Mesenchymal stem cell (in vitro differentiated cells and primary cell): ENCODE results near the gene NCAPH2.

Source experiments
- DNase-seq: peaks from one replicate; pipeline ENCODE4 v3.0.0-alpha.2; 2013
- H2AFZ ChIP-seq: one replicate; pipeline ENCODE4 v1.6.1; 2013; ENCODE audit warnings: low read depth, mild to moderate bottlenecking, control low read depth, inconsistent platforms, low read length, moderate library complexity
- H2AK5ac ChIP-seq: 2 replicates; pipeline ENCODE4 v1.6.1; 2013; ENCODE audit warnings: low read length, moderate library complexity, mild to moderate bottlenecking, inconsistent platforms; ENCODE audit not compliant: severe bottlenecking
- H2BK120ac ChIP-seq: one replicate; pipeline ENCODE4 v1.6.1; 2013; ENCODE audit warnings: low read depth, mild to moderate bottlenecking, inconsistent platforms, low read length, moderate library complexity
- H2BK12ac ChIP-seq, 2 experiments: one replicate each; pipeline ENCODE4 v1.6.1; 2013; ENCODE audit warnings: inconsistent platforms in 2 of 2, low read length in 2 of 2, mild to moderate bottlenecking in 2 of 2, moderate library complexity in 2 of 2, control low read depth in 1 of 2
- H2BK15ac ChIP-seq: one replicate; pipeline ENCODE4 v1.6.1; 2013; ENCODE audit warnings: mild to moderate bottlenecking, low read depth, inconsistent platforms; ENCODE audit not compliant: poor library complexity, severe bottlenecking
- H2BK5ac ChIP-seq: 2 replicates; pipeline ENCODE4 v1.6.1; 2013; ENCODE audit warnings: low read depth, mild to moderate bottlenecking, low read length, control low read depth, inconsistent platforms; ENCODE audit not compliant: poor library complexity, severe bottlenecking
- H3K14ac ChIP-seq, 2 experiments: one replicate each; pipeline ENCODE4 v1.6.1; 2013; ENCODE audit warnings: inconsistent platforms in 2 of 2, low read length in 2 of 2, control low read depth in 1 of 2, mild to moderate bottlenecking in 1 of 2, moderate library complexity in 1 of 2
- H3K18ac ChIP-seq, 2 experiments: one replicate each; pipeline ENCODE4 v1.6.1; 2013; ENCODE audit warnings: inconsistent platforms in 2 of 2, low read length in 2 of 2, control low read depth in 1 of 2, low read depth in 1 of 2, mild to moderate bottlenecking in 1 of 2
- H3K23ac ChIP-seq, 2 experiments: one replicate each; pipeline ENCODE4 v1.6.1; 2013; ENCODE audit warnings: inconsistent platforms in 2 of 2, low read length in 2 of 2, mild to moderate bottlenecking in 2 of 2, moderate library complexity in 2 of 2, control low read depth in 1 of 2
- H3K27ac ChIP-seq: 2 replicates; pipeline ENCODE4 v1.5.1; 2013; ENCODE audit warnings: mild to moderate bottlenecking, moderate library complexity, low read length, control low read depth, inconsistent platforms; ENCODE audit not compliant: poor library complexity, severe bottlenecking
- H3K27me3 ChIP-seq, 2 experiments: 2 replicates each; pipeline versions ENCODE4 v1.6.1 to v1.7.0; 2013; ENCODE audit warnings: low read length in 2 of 2, mild to moderate bottlenecking in 2 of 2, moderate library complexity in 2 of 2, control low read depth in 1 of 2, inconsistent platforms in 1 of 2; ENCODE audit not compliant: control insufficient read depth in 1 of 2, insufficient read depth in 1 of 2
- H3K36me3 ChIP-seq, 2 experiments: 2 replicates each; pipeline versions ENCODE4 v1.6.1 to v1.7.0; 2013; ENCODE audit warnings: low read length in 2 of 2, control low read depth in 1 of 2, inconsistent platforms in 1 of 2, low read depth in 1 of 2, mild to moderate bottlenecking in 1 of 2; ENCODE audit not compliant: insufficient read depth in 2 of 2, control insufficient read depth in 1 of 2
- H3K4ac ChIP-seq, 2 experiments: one replicate each; pipeline ENCODE4 v1.6.1; 2013; ENCODE audit warnings: inconsistent platforms in 2 of 2, low read length in 2 of 2, mild to moderate bottlenecking in 2 of 2, moderate library complexity in 2 of 2, control low read depth in 1 of 2, low read depth in 1 of 2
- H3K4me1 ChIP-seq: 2 replicates; pipeline ENCODE4 v1.6.1; 2013; ENCODE audit warnings: low read depth, low read length, control low read depth; ENCODE audit not compliant: control insufficient read depth, insufficient read depth
- H3K4me2 ChIP-seq: 2 replicates; pipeline ENCODE4 v1.6.1; 2013; ENCODE audit warnings: low read length, mild to moderate bottlenecking, inconsistent platforms; ENCODE audit not compliant: poor library complexity, severe bottlenecking
- H3K4me3 ChIP-seq, 2 experiments: 2 replicates each; pipeline versions ENCODE4 v1.5.1 to v1.7.0; 2013; ENCODE audit warnings: low read length in 2 of 2, mild to moderate bottlenecking in 2 of 2, control low read depth in 1 of 2, low read depth in 1 of 2; ENCODE audit not compliant: insufficient read depth in 1 of 2
- H3K79me1 ChIP-seq: replicated peaks from 2 replicates; pipeline ENCODE4 v1.6.1; 2013; ENCODE audit warnings: mild to moderate bottlenecking, control low read depth, low read length, inconsistent platforms; ENCODE audit not compliant: poor library complexity, severe bottlenecking
- H3K9ac ChIP-seq: 2 replicates; pipeline ENCODE4 v1.7.0; 2013; ENCODE audit warnings: mild to moderate bottlenecking, low read length, moderate library complexity
- H3K9me3 ChIP-seq: 2 replicates; pipeline ENCODE4 v1.7.0; 2013; ENCODE audit warnings: mild to moderate bottlenecking, low read length; ENCODE audit not compliant: control insufficient read depth
- H4K8ac ChIP-seq: one replicate; pipeline ENCODE4 v1.6.1; 2013; ENCODE audit warnings: inconsistent platforms, mild to moderate bottlenecking, low read length, moderate library complexity
- H4K91ac ChIP-seq: one replicate; pipeline ENCODE4 v1.6.1; 2013; ENCODE audit warnings: mild to moderate bottlenecking, low read length, inconsistent platforms
- WGBS: methylation state at CpG from one replicate; pipeline ENCODE4 v1.1.7; 2013; ENCODE audit warnings: mixed read lengths; 5-methylcytosine and 5-hydroxymethylcytosine counted together

NCAPH2 gene

GRCh38 chr22:50465066-50465930 is 42.7 kb upstream of the NCAPH2 start:
- no peak for DNase-seq
- Histone ChIP-seq H3K14ac (no peak overlapping the region), H3K4me3 (no peak overlapping the region), H2BK12ac (no peak overlapping the region), H4K91ac (no peak overlapping the region), H3K36me3 (peaks cover 67 to 79% of the 10 kb centered on the region in 2 experiments), H4K8ac (no peak overlapping the region), H2BK15ac (no peak overlapping the region), H2BK5ac (no peak overlapping the region), H3K23ac (no peak overlapping the region), H3K4me2 (no peak overlapping the region), H3K4ac (no peak overlapping the region), H3K79me1 (peaks cover 49% of the 10 kb centered on the region), H3K4me1 (peaks cover 24% of the 10 kb centered on the region), H3K27me3 (no peaks in the 10 kb centered on the region), H3K9ac (no peak overlapping the region), H3K18ac (no peak overlapping the region), H2AFZ (no peak overlapping the region), H2BK120ac (no peak overlapping the region), H3K27ac (no peak overlapping the region), H3K9me3 (no peaks in the 10 kb centered on the region), H2AK5ac (no peak overlapping the region)
- 97% methylated on average over 30 of the region's 30 CpGs for WGBS

GRCh38 chr22:50467341-50467740 is 40.7 kb upstream of the NCAPH2 start:
- Histone ChIP-seq H2BK15ac (no peak overlapping the region), H4K8ac (no peak overlapping the region), H2AFZ (no peak overlapping the region), H4K91ac (no peak overlapping the region), H3K9ac (no peak overlapping the region), H3K23ac (no peak overlapping the region), H2BK120ac (no peak overlapping the region), H3K9me3 (no peaks in the 10 kb centered on the region), H3K36me3 (peaks cover 48 to 74% of the 10 kb centered on the region in 2 experiments), H2AK5ac (no peak overlapping the region), H3K14ac (no peak overlapping the region), H3K4me1 (peaks cover 44% of the 10 kb centered on the region), H3K27ac (no peak overlapping the region), H2BK12ac (no peak overlapping the region), H3K27me3 (no peaks in the 10 kb centered on the region), H2BK5ac (no peak overlapping the region), H3K4me2 (no peak overlapping the region), H3K4me3 (no peak overlapping the region), H3K79me1 (peaks cover 38% of the 10 kb centered on the region), H3K18ac (no peak overlapping the region), H3K4ac (no peak overlapping the region)
- no peak for DNase-seq
- 96% methylated on average over 22 of the region's 24 CpGs for WGBS

GRCh38 chr22:50467773-50468440 is 40.1 kb upstream of the NCAPH2 start:
- Histone ChIP-seq H2AFZ (no peak overlapping the region), H3K4ac (no peak overlapping the region), H2BK5ac (no peak overlapping the region), H3K14ac (no peak overlapping the region), H4K8ac (no peak overlapping the region), H3K27me3 (no peaks in the 10 kb centered on the region), H4K91ac (no peak overlapping the region), H3K27ac (no peak overlapping the region), H3K4me2 (no peak overlapping the region), H2AK5ac (no peak overlapping the region), H3K4me1 (peaks cover 50% of the 10 kb centered on the region), H2BK12ac (no peak overlapping the region), H3K79me1 (peaks cover 38% of the 10 kb centered on the region), H3K36me3 (peaks cover 45 to 74% of the 10 kb centered on the region in 2 experiments), H3K18ac (no peak overlapping the region), H3K4me3 (no peak overlapping the region), H2BK15ac (no peak overlapping the region), H3K9ac (no peak overlapping the region), H3K9me3 (no peaks in the 10 kb centered on the region), H2BK120ac (no peak overlapping the region), H3K23ac (no peak overlapping the region)
- DNase-seq = no peak
- WGBS = 97% methylated on average over 22 of the region's 22 CpGs

- Histone ChIP-seq H2BK15ac (no peak overlapping the region), H3K14ac (no peak overlapping the region), H2BK120ac (no peak overlapping the region), H3K36me3 (peaks cover 37 to 71% of the 10 kb centered on the region in 2 experiments), H3K18ac (no peak overlapping the region), H3K27ac (no peak overlapping the region), H3K4me2 (no peak overlapping the region), H3K9me3 (no peaks in the 10 kb centered on the region), H3K23ac (no peak overlapping the region), H2AK5ac (no peak overlapping the region), H3K4ac (no peak overlapping the region), H3K9ac (no peak overlapping the region), H3K79me1 (peaks cover 34% of the 10 kb centered on the region), H3K4me3 (no peak overlapping the region), H3K4me1 (peaks cover 57% of the 10 kb centered on the region), H4K91ac (no peak overlapping the region), H2AFZ (no peak overlapping the region), H2BK5ac (no peak overlapping the region), H2BK12ac (no peak overlapping the region), H4K8ac (no peak overlapping the region), H3K27me3 (no peaks in the 10 kb centered on the region)
- WGBS = 95% methylated on average over 8 of the region's 8 CpGs
- DNase-seq = no peak
These were observed 39.4 kb upstream of the NCAPH2 start for GRCh38 chr22:50468626-50469025.
